Parathyroid adenoma (tissue), 2 donors: ENCODE data around the gene C1S.

Experiments used
- H2AFZ ChIP-seq: fragments of 300-600 bp; sonication (generic); one replicate; pipeline ENCODE4 v1.7.0; 2017; ENCODE audit warnings: antibody characterized with exemption, mild to moderate bottlenecking
- H3K27ac ChIP-seq: fragments of 300-600 bp; sonication (generic); one replicate; pipeline ENCODE4 v1.7.0; 2017
- H3K27me3 ChIP-seq: fragments of 300-600 bp; sonication (generic); one replicate; pipeline ENCODE4 v1.7.0; 2017; ENCODE audit warnings: low read length; ENCODE audit not compliant: control insufficient read depth, insufficient read depth
- H3K36me3 ChIP-seq: fragments of 300-600 bp; sonication (generic); one replicate; pipeline ENCODE4 v1.7.0; 2017; ENCODE audit warnings: low read length; ENCODE audit not compliant: control insufficient read depth, insufficient read depth
- H3K4me1 ChIP-seq: fragments of 300-600 bp; sonication (generic); one replicate; pipeline ENCODE4 v1.7.0; 2017; ENCODE audit warnings: control low read depth
- H3K4me2 ChIP-seq: fragments of 300-600 bp; sonication (generic); one replicate; pipeline ENCODE4 v1.7.0; 2017; ENCODE audit warnings: low read length
- H3K4me3 ChIP-seq: fragments of 300-600 bp; sonication (generic); one replicate; pipeline ENCODE4 v1.7.0; 2017; ENCODE audit warnings: low read depth, low read length
- H3K79me2 ChIP-seq: fragments of 300-600 bp; sonication (generic); one replicate; pipeline ENCODE4 v1.7.0; 2017; ENCODE audit warnings: control low read depth
- H3K9ac ChIP-seq: fragments of 300-600 bp; sonication (generic); one replicate; pipeline ENCODE4 v1.7.0; 2017; ENCODE audit warnings: mild to moderate bottlenecking
- H3K9me3 ChIP-seq: fragments of 300-600 bp; sonication (generic); one replicate; pipeline ENCODE4 v1.7.0; 2017; ENCODE audit warnings: low read length; ENCODE audit not compliant: control insufficient read depth
- CTCF ChIP-seq: fragments of 300-600 bp; sonication (generic); IDR thresholded peaks from one replicate; pipeline ENCODE4 v1.7.0; 2017; ENCODE audit warnings: antibody characterized with exemption, mild to moderate bottlenecking
- donor health status: primary hyperparathyroidism.

C1S gene

GRCh38 chr12:7067096-7067495 lies 6.6 kb downstream of the C1S start:
- H3K27me3 ChIP-seq = no peaks in the 10 kb centered on the region
- no peak overlapping the region for H3K9ac ChIP-seq
- no peak overlapping the region for H2AFZ ChIP-seq
- no peaks in the 10 kb centered on the region for H3K36me3 ChIP-seq
- no peaks in the 10 kb centered on the region for H3K4me1 ChIP-seq
- H3K27ac ChIP-seq = no peak overlapping the region
- no peaks in the 10 kb centered on the region for H3K9me3 ChIP-seq
- no peak overlapping the region for H3K4me2 ChIP-seq
- no peaks in the 10 kb centered on the region for H3K79me2 ChIP-seq
- no peak overlapping the region for H3K4me3 ChIP-seq
- no peak for TF ChIP-seq CTCF

DNA sequence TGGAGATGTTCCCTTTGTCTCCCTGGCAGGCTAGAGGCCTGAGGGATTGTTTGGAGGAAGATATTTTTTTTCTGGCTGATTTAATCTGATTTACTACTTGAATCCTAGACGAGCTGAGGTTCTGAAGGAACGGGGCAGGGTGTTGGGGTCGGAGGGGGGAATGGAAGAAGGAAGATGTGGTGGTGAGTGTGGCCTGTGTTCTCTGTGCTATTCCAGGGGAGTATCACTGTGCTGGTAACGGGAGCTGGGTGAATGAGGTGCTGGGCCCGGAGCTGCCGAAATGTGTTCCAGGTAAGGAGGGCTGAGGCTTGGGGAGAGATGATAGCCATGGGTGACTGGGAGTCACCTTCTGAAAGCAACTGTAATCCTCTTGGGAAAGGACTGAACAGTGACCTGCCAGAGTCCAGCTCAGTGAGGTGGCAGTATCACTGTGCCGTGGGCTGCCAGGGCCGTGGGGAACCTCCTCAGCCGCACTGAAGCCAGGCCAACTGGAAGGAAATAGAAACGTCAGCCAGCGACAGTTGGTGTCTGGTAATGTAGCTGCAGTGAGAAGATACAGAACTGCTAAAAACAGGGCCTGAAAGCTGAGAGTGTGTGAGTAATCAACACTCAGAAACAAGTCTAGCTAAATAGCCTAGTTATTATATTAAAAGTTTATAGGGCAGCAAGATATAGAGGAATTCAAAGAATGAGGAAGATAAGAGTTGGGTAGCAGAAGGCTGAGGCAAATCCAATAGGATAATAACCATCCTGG lies 7.9 kb downstream of the C1S start:
- Histone ChIP-seq H3K79me2 (no peaks in the 10 kb centered on the region), H3K27me3 (no peaks in the 10 kb centered on the region), H3K9me3 (no peaks in the 10 kb centered on the region), H3K27ac (no peak overlapping the region), H3K9ac (no peak overlapping the region), H3K4me1 (no peaks in the 10 kb centered on the region), H2AFZ (no peak overlapping the region), H3K4me2 (no peak overlapping the region), H3K36me3 (no peaks in the 10 kb centered on the region), H3K4me3 (no peak overlapping the region)
- TF ChIP-seq CTCF = no peak

DNA sequence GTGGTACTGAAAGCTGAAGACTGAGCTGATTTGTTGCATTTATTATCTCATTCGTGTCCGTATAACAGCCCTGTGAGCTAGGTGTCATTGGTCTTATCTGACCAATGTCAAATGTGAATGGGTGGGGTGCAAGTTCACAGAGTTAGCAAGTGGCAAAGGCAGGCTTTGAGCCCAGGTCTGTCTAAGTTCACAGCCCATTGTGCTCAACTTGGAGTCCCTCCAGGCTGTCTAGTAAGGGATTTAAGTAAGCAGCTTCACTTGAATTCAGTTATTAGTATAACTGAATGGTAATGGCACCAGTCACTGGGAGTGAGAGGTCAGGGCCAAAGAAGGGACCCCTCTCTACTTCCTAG lies 8.5 kb downstream of the C1S start:
- Histone ChIP-seq H3K9me3 (no peaks in the 10 kb centered on the region), H3K4me1 (no peaks in the 10 kb centered on the region), H3K36me3 (no peaks in the 10 kb centered on the region), H3K4me2 (no peak overlapping the region), H3K4me3 (no peak overlapping the region), H3K79me2 (no peaks in the 10 kb centered on the region), H3K9ac (no peak overlapping the region), H3K27ac (no peak overlapping the region), H3K27me3 (no peaks in the 10 kb centered on the region), H2AFZ (no peak overlapping the region)
- no peak for TF ChIP-seq CTCF

DNA sequence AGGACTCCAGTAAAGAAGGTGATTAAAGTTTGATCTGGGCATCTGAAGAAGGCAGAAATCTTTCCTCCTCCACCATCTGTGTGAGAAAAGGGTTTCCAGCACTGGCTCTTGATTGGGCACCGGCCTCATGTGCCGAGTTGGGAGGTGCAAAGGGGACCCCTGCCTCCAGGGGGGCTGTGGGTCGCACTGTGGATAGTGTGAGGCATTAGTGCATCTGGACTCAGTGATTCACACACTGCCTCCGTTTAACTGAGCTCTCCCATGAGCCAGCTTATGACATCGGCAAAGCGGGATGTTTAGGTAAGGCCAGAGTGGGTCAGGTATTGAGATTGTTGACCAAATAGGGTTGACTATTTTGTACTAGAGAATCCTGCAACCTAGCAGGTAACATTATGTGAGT lies 8.9 kb downstream of the C1S start:
- TF ChIP-seq CTCF = no peak
- Histone ChIP-seq H3K27ac (no peak overlapping the region), H3K79me2 (no peaks in the 10 kb centered on the region), H3K9ac (no peak overlapping the region), H3K4me2 (no peak overlapping the region), H3K36me3 (no peaks in the 10 kb centered on the region), H2AFZ (no peak overlapping the region), H3K27me3 (no peaks in the 10 kb centered on the region), H3K4me3 (no peak overlapping the region), H3K9me3 (no peaks in the 10 kb centered on the region), H3K4me1 (no peaks in the 10 kb centered on the region)

- Histone ChIP-seq H3K9ac (no peak overlapping the region), H3K36me3 (no peaks in the 10 kb centered on the region), H3K4me3 (no peak overlapping the region), H3K4me2 (no peak overlapping the region), H3K4me1 (no peaks in the 10 kb centered on the region), H3K27me3 (no peaks in the 10 kb centered on the region), H3K27ac (no peak overlapping the region), H3K79me2 (no peaks in the 10 kb centered on the region), H2AFZ (no peak overlapping the region), H3K9me3 (no peaks in the 10 kb centered on the region)
- TF ChIP-seq CTCF = no peak
Observed at GRCh38 chr12:7072035-7072434, 11.5 kb downstream of the C1S start.
